HG03108 (cell line): ENCODE data around the gene NEK1.
A peak's percentile ranks its signal among the peaks of the same experiment; 100 is the strongest.
"Not testable (repeated sequence)": the region's sequence is repeated elsewhere in the genome, so short reads cannot be mapped to it uniquely, and the experiment has no call there.

Source experiments
- ATAC-seq: cut with Tn5 transposase; IDR thresholded peaks from one replicate; pipeline ENCODE4 v1.9.1; 2021; ENCODE audit warnings: moderate library complexity; ENCODE audit not compliant: unreplicated experiment

The NEK1 gene

DNA sequence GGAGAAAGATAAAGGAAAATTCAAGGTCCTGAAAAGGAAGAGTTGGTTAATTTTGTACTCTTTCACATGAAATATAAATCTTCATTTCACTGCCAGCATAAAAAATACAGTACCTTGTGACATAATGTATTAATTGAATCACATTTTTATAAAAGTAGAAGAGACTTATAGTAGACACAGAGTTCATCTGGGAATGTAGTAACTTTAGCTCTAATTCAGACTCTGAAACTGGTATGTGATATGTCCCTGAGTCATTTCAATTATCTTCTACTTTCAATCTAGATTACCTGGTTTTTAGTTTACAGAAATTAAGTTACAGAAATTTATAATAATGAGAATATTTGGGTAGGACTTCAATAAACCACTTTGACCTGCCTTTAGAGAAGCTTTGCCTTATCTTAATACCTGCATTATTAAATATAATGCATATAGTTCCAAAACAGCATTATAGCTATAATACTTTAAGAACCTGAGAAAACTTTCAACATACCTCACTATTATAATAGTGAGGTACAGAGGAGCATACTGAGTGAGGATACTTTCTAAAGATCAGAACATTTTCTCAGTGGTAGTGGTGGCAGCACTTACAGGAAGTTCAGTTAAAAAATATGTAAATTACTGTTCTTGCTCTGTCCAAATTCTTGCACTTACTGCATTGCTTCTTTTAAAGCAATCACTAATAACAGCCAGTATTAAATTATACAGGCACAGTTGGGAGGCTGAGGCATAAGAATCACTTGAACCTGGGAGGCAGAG is 11.2 kb downstream of the NEK1 start:
- no peak for ATAC-seq

DNA sequence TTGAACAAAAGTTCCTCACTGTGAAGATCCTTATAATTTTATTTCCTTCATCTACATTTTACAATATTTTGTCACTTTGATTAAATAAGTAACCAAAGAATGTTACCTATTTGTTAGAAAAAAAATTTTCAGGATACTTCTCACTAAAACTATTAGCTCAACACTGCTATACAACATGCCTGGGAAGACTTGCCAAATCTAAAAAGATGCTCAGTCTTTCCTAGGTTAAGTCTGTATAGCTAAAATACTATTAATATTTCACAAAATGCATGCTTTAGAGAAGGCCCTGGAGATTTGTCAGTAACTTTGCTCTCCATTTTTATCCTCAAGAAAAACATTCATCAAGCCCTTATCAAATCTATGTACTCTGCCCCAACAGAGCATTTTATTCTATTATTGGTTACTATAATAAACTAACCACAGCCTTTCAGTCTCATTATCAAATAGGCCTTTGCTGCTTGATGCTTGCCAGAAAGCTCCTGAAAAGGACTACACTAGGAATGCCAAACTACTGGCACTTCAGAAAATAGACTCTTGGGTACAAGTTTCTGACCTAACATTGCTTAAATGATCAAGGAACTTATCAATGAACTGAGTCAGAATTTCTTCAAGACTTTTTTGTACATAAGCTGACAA is 17.7 kb downstream of the NEK1 start:
- no peak for ATAC-seq

DNA sequence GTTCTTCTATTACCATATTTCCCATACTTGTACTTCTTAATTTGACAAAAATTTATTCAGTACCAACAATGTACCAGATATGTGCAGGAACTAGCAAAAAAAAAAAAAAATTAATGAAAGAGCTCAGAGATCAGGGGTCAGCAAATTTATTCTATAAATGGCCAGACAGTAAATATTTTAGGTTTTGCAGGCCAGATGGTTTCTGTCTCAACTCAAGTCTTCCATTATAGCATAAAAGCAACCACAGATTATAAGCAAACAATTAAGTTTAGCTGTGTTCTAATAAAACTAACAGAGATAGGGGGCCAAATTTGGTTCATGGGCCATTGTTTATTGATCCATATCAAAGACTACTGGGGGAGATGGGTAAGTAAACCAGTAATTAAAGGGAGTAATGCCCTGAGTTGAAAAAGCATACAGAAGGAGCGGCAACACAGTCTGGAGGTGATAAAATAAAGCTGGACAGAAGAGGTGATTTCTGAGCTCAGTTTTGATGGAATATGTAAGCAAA is 19.3 kb downstream of the NEK1 start:
- no peak for ATAC-seq

DNA sequence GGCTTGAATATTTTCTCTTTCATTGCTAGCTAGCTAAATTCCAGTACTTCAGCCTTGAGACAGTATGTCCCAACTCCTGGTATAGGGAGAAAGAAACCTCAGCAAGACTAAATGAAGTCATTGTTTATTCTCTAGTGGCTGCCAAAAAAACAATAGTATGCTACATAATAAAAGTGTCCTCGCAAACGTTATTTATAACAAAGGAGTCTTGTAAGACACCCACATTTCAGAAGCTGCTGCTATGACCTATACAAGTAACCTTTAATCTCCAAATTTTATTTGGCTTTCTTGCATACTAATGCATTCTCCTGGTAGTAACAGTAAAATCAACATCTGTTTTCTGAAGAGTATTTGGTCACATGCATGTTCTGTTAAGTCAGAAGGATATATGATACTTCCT is 28.8 kb downstream of the NEK1 start:
- ATAC-seq, result no peak

DNA sequence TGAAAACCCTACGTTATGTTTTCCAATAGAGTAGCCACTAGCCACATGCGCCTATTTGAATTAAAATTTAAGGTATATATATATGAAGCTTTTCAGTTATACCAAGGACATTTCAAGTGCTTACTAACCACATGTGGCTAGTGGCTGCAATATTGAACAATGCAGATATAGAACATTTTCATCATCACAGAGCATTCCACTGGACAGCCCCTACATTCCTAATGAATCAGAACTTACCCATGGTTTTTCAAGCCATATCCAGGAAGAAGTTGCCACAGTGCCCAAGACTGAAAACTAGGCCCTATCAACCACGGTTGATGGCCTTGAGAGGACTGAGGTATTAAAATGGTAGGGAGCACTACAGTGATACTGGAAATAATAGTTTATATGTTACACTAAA is 29.7 kb downstream of the NEK1 start:
- no peak for ATAC-seq

DNA sequence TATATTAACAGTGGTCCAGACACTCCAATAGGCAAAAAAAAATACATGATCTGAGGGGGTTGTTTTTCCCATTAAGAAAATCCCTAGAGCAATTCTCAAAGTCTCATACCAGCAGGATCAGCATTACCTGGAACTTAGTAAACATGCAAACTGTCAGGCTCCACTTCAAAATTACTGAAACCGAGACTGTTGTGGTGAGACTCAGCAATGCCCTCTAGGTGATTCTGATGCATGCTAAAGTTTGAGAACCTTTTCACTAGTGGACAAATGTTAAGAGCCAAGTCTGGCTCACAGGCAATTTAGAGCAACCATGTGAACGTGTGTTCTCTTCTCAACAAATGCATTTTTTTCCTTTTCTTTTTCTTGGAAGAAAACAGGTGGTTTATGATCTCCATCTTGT is 30.2 kb downstream of the NEK1 start:
- peak; percentile 89 for ATAC-seq

DNA sequence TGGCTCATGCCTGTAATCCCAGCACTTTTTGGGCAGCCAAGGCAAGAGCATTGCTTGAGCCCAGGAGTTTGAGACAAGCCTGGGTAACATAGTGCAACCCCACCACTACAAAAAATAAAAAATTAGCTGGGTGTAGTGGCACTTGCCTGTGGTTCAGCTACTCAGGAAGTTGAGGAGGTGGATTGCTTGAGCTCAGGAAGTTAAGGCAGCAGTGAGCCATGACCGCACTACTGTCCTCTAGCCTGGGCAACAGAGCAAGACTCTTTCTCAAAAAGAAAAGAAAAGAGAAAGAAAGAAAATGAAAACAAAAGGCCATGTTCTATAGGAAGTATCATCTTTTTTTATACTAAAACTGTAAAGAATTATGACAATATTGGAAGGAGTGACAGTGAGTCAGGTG is 38.5 kb downstream of the NEK1 start:
- no peak for ATAC-seq

DNA sequence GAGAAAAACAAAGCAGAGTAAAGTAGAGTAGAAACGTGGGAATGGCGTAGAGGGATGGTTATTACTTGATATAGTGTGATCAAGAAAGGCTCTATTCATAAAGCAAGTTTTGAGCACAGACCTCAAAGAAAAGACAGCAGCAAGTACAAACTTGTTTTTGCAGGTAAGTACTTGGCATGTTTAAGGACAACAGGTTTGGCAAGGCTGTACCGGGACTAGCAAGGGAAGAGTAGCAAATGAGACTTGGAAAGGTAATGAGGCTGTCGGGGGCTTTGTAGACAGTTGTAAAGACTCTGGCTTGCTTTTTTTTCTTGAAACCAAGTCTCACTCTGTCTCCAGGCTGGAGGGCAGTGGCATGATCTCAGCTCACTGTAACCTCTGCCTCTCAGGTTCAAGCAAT is 40.9 kb downstream of the NEK1 start:
- ATAC-seq, result no peak

DNA sequence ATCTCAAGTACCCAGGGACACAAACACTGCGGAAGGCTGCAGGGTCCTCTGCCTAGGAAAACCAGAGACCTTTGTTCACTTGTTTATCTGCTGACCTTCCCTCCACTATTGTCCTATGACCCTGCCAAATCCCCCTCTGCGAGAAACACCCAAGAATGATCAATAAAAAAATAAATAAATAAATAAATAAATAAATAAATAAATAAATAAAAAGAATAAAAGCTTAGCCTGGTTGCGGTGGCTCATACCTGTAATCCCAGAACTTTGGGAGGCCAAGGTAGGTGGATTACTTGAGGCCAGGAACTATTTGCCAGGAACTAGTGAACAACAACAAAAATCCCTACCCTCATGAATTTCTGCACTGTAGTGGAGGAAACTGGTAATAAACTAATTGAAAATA is 41.4 kb downstream of the NEK1 start:
- ATAC-seq, result not testable (repeated sequence)

DNA sequence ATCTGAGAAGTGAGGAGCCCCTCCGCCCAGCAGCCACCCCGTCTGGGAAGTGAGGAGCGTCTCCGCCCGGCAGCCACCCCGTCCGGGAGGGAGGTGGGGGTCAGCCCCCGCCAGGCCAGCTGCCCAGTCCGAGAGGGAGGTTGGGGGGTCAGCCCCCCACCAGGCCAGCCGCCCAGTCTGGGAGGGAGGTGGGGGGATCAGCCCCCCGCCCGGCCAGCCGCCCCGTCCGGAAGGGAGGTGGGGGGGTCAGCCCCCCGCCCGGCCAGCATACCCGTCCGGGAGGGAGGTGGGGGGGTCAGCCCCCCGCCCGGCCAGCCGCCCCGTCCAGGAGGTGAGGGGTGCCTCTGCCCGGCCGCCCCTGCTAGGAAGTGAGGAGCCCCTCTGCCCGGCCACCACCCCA is 42.1 kb downstream of the NEK1 start:
- ATAC-seq, result not testable (repeated sequence)

DNA sequence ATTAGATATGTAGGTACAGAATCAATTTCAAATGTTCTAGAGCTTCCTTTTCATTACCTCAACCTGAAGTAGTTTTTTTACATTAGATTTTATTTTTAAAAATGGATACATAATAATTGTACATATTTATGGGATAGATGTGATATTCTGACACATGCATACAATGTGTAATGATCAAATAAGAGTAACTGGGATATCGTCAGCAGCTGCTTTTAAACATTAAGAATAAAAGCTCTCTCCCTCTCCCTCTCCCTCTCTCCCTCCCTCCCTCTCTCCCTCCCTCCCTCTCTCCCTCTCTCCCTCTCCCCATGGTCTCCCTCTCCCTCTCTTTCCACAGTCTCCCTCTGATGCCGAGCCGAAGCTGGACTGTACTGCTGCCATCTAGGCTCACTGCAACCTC is 43.2 kb downstream of the NEK1 start:
- not testable (repeated sequence) for ATAC-seq

DNA sequence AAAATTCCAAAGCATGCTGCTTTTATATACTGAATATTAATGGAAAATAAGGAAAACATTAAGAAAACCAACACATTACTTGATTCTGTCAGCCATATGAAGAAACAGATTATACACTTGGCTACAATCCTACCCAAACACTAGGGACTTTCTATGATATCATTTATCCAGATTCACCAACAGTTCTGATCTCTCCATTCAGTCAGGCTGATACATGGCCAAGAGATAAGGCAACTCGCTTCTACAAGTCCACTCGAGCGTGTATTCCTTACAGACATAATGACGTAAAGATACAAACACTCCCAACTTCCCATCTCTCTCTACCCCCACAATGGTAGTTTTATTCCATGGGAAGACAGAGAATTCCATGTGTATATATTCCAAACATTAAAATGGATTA is 44.5 kb downstream of the NEK1 start:
- no peak for ATAC-seq

DNA sequence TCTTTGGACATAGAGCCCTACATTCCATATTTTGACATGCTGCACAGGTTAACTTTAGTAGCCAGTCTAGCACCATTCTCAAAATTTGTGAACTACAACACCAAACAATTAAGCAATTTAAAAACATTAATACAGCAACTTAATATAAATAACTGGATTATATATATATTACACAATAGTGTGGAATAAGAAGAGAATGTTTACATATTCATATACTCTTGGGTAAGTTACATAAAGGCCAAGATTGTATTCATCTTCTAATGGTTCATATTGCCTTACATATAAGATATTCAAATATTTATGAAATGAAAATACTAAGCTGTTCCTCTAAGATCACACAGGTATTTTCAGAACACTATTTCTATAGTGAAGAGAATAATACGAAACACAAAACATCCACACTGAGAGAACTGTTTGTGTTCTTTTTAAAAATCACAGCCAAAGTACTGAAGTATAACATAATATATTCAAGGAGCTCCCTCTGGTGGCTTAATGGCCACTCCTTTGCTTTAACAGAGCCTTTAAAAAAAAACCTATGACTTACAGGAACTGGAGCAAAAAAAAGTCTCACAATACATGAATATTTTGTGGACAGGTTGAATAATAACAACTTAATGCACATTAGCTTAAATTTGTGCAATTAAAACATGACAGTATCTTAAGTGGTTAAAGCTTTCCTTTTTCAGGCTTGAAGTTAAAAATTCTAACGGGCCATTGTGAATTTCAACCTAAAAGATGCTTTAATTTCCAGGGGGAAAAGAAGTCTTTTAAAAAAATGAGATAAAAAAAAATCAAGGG is 46.2 kb downstream of the NEK1 start:
- no peak for ATAC-seq

DNA sequence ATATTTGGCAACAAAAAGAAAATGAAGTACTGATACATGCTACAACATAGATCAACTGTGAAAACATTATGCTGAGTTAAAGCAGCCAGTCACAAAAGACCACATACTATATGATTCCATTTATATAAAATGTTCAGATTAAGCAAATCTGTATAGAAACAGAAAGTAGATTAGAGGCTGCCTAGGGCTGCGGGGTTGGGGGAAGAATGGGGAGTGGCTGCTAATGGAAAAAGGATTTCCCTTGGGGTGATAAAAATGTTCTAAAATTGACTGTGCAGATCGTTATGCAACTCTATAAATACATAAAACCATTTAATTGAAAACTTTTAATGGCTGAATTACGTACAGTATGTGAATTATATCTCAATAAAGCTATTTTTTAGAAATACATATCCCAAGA is 46.8 kb downstream of the NEK1 start:
- no peak for ATAC-seq

DNA sequence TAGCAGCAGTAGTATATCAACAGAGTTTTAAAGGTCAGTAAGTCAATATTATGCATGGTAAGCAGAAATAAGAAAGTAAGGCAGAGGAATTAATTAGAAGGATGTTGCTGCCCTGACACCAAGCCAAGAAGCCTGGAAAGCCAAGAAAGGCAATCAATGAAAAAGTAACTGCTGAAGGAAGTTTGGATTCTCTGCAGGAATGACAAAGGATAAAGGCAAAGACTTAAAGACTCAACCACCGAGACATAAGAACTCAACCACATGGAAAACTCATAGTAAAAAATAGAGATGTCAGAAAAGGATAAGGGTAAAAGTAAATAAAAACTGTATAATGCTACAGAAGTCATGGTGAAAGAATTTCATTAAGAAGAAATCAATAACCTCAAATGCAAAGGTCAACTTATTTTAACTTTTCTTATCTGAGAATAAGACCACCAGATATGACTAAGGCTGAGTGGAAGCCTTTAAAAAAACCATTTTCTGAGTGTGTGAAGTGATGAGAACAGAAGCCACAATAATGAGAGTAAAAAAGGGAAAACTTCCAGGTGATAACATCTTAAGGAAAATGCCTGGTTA is 55.2 kb downstream of the NEK1 start:
- no peak for ATAC-seq

DNA sequence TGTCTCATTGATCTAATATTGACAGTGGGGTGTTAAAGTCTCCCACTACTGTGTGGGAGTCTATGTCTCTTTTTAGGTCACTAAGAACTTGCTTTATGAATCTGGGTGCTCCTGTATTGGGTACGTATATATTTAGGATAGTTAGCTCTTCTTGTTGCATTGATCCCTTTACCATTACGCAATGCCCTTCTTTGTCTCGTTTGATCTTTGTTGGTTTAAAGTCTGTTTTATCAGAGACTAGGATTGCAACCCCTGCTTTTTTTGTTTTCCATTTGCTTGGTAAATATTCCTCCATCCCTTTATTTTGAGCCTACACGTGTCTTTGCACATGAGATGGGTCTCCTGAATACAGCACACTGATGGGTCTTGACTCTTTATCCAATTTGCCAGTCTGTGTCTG is 65.8 kb downstream of the NEK1 start:
- ATAC-seq, result not testable (repeated sequence)

DNA sequence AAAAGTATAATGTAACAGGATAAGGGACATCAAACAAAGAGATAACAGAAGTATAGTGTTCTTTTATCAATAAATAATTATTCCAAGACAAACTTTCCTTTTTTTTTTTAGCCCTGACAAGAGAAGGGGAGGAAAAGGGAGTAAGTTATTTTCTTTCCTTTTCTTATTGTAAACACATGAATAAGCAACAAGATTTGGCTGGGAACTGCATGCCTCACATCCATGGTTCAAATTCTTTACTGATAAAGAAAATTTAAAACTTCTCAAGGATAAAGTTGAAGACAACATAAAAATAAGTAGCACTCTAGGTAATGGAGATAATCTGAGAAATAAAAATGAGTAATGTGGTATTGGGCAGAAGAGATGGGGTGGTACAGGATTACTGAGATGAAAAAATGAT is 71.6 kb downstream of the NEK1 start:
- no peak for ATAC-seq

DNA sequence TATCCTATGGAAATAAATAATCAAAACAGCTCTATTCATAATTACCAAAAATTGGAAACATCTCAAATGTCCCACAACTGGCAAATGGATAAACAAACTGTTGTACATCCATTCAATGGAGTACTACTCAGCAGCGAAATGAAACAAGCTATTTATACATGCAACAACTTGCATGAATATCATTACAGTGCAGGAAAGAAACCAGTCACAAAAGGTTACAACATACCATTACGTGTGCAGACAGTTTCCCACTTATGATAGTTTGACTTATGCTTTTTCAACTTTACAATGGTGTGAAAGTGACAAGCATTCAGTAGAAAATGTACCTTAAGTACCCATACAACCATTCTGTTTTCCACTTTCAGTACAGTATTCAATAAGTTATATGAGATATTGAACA is 82.3 kb downstream of the NEK1 start:
- no peak for ATAC-seq

DNA sequence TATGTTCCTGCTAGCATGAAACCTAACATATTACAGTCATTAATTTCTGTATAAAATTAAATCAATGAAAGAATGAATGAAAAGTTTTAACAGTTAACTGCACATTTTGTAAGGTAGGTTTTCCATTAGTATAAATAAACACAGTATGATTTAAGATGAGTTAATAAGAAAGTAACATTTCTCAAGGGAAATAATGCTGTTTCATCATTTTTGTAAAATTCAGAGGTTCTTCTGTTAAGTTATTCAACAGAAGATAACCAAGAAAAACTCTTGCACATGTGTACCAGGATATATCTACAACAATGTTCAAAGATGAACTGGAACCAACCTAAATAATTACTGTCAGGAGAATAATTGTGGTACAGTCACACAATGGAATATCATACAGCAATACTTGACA is 88.6 kb downstream of the NEK1 start:
- no peak for ATAC-seq

DNA sequence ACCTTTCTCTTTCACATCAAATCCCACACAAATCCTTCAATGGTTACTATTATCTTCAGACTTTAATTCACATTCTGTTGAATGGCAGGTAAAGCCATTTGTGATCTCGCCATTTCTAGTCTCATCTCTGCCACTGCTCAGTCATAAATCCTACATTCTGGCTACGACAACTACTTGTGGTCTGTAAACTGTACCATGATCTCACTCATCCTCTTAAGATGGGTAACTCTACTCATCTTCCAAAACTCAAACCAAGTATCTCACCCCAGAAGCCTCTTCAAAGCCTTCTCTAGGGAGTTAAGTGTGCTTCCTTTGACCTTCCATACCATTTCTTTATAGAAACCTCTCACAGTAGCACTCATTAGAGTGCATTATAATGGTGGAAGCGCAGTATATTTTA is 101.8 kb downstream of the NEK1 start:
- no peak for ATAC-seq

DNA sequence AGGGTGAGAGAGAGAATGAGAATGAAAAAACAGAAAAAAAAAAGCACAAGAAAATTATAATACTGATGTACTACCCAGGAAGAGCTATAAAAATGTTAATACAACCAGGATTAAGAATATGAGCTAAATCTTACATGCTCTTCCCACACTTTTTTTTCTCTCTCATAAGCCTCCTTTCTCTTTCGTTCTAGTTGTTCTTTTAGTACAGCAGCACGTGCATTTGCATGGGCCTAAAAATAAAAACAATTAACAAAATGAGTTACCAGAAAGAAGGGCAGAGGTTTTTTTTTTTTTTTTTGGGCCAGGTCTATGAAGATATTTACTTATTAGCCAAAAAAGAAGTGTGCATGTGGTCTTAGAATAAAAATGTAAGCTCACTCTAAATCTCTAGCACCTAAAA is 105.5 kb downstream of the NEK1 start:
- no peak for ATAC-seq
